ENCODE data around the gene CREB5.

The CREB5 gene

DNA sequence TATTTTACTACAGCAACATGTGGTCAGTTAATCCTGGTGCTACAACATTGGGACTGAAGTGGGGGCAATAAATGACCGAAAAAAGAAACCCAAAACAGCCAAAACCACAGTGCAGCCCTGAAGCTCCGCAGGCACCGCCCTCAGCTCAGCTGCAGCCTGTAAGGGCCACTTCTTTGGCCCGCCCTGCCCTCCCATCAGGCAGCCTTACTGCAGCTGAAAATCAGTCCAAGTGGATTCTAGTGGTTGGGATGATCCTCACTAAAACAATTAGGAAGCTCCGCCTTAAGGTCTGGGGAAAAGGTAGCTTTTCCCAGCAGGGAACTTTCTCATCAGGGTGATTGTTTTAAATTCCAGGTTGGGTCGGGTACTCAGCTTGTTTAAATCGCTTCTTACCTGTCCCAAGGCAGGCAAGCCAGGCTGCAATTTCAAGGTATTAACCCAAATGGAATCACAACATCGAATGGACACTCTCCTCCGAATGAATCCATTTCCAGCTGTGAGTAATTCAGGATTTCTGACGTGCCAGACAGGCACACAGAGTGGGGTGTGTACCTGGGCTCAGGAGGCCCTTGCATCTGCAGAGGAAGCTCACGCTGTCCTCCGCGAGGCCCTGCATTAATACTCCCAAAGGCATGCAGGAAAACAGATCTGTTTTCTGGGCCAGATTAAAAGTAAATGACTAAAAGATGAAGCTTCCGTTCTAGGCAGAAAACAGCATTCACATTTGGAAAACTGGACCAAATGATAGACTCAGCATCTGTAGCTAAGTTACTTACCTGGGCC lies 104.3 kb downstream of the CREB5 start:
- no peak for DNase-seq (ENCODE audit: low read depth)

DNA sequence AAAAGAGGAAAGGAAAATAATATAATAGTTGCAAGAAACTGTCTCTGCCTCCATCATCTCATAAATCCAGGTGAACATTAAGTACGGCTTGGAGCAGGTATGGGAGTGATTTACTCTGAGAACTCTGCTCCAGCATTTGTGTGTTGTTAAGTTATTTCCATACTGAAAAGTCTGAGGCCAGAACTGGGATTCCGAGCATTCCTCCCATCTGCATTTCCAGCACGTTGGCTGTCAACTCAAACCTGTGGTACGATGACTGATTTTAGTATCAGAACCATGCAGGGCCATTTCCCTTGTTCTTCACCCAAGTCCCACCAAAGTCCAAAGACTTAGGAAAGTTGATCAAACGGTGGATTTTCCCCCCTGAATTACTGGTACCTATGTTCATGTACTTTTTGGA lies 104.9 kb downstream of the CREB5 start:
- DNase-seq (ENCODE audit: low read depth) = no peak

DNA sequence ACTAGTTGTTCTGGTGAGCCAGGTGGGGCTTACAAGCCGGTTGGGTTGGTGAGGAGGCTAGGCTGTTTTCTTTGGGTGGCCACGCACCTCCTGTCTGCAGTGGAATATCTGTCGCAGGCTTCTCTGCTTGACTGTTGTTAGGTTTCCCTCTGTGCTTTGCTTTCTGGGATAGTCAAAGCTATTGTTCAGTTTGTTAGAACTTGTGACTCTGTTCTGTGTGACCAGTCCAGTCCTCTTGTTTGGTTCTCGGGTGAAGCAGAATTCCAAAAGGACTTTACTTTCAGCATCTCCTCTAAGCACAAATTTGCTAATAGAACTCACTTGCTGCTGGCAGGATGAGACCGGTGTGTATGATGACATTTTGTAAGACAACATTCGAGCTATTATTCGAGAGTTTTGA lies 105.3 kb downstream of the CREB5 start:
- DNase-seq (ENCODE audit: low read depth) = no peak

DNA sequence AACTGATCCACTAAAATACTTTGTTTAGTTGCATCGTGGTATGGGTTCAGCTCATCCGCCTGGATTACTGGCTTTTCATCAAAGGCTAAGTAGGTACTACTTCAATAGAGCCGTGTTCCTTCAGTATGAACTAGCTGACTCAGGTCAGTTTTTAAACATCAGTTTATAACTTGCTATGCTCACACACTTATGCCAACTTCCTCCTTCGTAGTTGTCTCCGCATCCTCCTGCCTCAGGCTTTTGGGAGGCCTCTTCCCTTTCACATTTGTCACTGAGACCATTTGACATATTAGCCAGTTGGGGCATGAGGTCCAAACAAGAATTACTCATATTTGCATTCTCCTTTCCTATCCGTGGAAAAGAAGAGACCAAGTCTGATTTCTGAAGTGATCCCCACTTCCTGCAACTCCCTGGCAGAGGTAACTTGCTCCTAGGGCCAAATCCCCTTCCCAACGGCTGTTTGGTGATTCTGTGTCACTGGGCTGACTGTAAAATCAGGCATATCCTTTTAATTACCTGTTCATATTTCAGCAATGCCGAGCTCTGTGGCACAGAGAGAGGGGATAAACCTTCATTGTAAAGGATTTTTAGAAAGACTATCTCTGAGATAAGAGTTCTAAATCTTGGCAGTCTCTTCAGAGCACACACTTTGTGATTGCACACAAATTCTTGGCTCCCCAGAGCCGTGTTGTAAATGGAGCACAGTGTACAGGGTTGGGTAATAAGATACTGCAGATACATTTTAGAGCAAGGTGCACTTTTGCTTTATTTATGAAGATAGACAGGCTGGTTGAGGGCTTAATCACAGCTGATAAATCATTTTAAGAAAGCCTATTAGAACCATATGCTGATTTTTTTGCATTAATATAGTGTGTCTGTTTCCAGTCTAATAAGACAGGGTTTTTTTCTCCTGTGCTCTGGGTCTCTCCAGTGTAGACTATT lies 108.0 kb downstream of the CREB5 start:
- DNase-seq (ENCODE audit: low read depth) = no peak

DNA sequence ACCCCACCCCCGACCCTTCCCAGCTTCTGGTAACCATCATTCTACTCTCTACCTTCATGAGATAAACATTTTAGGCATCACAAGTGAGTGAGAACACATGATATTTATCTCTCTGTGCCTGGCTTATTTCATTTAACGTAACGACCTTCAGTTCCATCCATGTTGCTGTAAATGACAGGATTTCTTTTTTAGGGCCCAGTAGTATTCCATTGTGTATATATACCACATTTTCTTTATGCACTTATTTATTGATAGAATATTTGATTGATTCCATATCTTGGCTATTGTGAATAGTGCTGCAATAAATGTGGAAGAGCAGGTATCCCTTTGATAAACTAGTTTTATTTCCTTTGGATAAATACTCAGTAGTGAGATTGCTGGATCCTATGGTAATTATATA lies 112.7 kb downstream of the CREB5 start:
- DNase-seq (ENCODE audit: low read depth) = no peak

- DNase-seq (ENCODE audit: low read depth) = no peak
Measured at GRCh38 chr7:28528899-28529298, 116.6 kb downstream of the CREB5 start.

- no peak for DNase-seq (ENCODE audit: low read depth)
Measured at GRCh38 chr7:28529755-28530154, 117.4 kb downstream of the CREB5 start.

GRCh38 chr7:28530175-28530802 lies 118.0 kb downstream of the CREB5 start:
- no peak for DNase-seq (ENCODE audit: low read depth)

- DNase-seq (ENCODE audit: low read depth) = no peak
Measured at GRCh38 chr7:28530803-28531175, 118.5 kb downstream of the CREB5 start.

- DNase-seq (ENCODE audit: low read depth) = no peak
Measured at GRCh38 chr7:28531291-28531690, 119.0 kb downstream of the CREB5 start.

DNA sequence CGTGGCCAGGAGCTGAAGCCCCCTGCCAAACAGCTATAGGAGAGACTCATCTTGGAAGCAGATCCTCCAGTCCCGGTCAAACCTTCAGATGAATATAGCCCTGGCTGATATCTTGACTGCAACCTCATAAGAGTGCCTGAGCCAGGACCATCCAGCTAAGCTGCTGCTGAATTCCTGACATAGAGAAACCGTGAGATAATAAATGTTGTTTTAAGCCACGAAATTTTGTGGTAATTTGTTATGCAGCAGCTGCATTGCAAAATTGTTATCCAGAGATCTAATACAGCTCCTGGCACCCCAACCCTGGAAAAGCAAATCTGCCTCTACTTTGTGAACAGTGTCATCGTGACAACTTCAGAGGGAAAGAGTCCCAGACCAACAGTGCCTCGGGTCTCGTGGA lies 119.9 kb downstream of the CREB5 start:
- no peak for DNase-seq (ENCODE audit: low read depth)

GRCh38 chr7:28533267-28533666 lies 120.9 kb downstream of the CREB5 start:
- no peak for DNase-seq (ENCODE audit: low read depth)

GRCh38 chr7:28533731-28534531 lies 121.6 kb downstream of the CREB5 start:
- DNase-seq (ENCODE audit: low read depth) = no peak

- DNase-seq (ENCODE audit: low read depth) = no peak
Measured at GRCh38 chr7:28536259-28536658, 123.9 kb downstream of the CREB5 start.

DNA sequence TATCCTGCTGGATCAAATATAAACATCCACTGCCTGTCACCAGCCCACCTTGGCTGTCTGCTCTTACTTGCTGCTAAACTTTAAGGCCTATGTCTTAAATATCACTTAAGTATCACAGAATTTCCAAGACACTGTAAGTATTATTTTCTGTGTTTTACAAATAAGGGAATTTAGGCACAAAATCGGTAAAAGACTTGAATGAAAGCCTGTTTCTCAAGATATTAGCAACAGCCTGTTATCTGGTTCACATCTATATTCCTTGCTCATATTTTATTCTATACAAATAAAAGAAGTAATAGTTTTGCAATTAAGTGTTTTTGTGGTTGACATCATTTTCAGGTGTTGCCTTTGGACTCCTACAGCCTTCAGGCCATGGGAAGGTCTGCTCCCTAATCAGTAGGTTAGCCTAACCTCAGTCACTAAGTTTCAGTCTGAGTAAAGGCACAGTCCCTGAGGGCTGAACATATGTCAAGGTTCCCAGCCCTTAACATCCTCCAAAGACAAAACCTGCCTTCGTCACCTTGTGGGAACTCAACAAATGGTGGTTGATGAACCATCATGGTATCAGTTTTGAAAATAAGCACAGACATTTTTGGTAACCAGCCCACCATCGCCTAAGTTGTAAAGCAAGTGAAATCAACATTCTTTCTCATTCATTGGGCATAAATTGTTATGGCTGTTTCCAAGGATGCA lies 127.1 kb downstream of the CREB5 start:
- no peak for DNase-seq (ENCODE audit: low read depth)

GRCh38 chr7:28542410-28542809 lies 130.1 kb downstream of the CREB5 start:
- no peak for DNase-seq (ENCODE audit: low read depth)

DNA sequence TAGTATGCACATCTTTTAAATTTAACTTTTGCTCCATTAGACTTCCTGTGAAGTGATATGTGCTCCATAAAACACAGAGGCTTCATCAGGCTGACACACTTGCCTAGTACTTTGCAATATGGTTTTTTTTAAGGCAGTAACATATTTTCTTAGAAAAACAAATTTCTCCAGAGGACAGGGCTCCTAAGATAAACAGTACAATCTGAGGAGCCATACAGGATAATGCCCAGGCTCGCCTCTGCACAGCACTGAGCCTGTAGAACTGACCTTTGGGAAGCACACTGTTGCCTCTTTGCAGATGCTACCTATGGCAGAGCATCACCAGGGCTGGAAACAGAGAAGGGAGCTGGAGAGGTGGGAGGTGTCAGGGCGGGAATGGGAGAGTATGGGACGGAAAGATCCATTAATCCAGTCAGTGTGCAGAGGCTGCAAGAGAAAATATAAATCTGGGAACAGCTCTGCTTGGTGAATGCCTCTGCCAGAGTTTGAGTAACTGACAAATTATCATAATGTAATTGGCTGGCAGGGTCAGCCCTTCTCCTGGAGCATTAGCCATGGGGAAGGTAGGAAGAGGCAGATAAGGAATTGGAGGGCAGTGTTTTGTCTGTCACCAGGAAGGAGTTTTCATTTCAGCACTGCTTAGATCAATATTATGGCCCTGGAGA lies 132.3 kb downstream of the CREB5 start:
- DNase-seq (ENCODE audit: low read depth) = no peak

GRCh38 chr7:28546067-28546466 lies 133.7 kb downstream of the CREB5 start:
- no peak for DNase-seq (ENCODE audit: low read depth)

- DNase-seq (ENCODE audit: low read depth) = no peak
Measured at GRCh38 chr7:28547115-28547514, 134.8 kb downstream of the CREB5 start.

DNA sequence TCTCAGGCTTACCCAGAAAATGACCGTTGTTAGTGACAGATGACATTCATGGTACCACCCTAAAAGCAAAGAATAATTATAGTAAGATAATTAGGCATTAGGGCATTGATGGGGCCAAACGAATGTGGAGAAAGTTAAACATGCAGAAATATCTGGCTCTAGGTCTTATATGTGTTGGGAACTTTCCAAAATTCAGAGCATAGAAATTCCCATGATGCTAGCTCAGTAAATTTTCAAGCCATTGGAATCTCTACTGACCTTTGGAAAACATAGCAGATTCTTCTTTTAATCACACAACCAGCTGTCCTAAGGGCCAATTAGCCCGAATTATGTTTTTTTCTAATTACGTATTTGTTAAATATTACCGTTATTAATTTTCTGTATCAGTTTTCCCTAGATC lies 136.1 kb downstream of the CREB5 start:
- DNase-seq (ENCODE audit: low read depth) = no peak

DNA sequence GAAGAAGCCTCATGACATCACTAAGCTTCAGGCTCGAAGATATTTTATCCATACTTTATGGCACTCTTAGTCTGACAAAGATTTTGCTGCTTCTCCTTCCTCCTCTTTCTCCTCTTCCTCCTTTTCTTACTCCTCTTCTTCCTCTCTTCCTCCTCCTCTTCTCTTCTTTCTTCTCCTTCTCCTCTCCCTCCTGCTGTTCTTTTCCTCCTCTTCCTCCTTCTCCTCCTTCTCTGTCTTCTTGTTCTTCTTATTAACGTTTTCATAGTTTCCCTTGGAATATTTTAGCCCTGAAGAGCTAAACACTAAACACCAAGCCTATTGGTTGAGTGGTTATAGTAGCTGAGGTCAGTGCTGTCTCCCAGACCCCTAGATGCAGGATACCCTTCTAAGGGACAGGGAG lies 137.7 kb downstream of the CREB5 start:
- DNase-seq (ENCODE audit: low read depth) = no peak

Data from stimulated activated CD8-positive, alpha-beta memory T cell treated with anti-CD3 and anti-CD28 coated beads, Interleukin-7, amount 100 ng/mL, for 24 hours (primary cell).